ENCODE measurements around the gene AIFM3. TPM values are rescaled to one million over a fixed set of nuclear protein-coding genes. Genes with fewer than 3 reads are reported as not detected.
A peak's percentile ranks its signal among the peaks of the same experiment; 100 is the strongest.

The AIFM3 gene
- total RNA-seq, 2 donors from 2014 or later, result 0.11 to 0.12 TPM

- Mint-ChIP-seq H3K36me3 (no peaks in the 10 kb centered on the region), H3K9me3 (no peaks in the 10 kb centered on the region), H3K27ac (no peak overlapping the region)
- DNase-seq (ENCODE audit: low spot score in 2 of 2) (no peak), ATAC-seq (no peak)
Measured at GRCh38 chr22:21018314-21018713, 51.3 kb downstream of the AIFM3 start.

DNA sequence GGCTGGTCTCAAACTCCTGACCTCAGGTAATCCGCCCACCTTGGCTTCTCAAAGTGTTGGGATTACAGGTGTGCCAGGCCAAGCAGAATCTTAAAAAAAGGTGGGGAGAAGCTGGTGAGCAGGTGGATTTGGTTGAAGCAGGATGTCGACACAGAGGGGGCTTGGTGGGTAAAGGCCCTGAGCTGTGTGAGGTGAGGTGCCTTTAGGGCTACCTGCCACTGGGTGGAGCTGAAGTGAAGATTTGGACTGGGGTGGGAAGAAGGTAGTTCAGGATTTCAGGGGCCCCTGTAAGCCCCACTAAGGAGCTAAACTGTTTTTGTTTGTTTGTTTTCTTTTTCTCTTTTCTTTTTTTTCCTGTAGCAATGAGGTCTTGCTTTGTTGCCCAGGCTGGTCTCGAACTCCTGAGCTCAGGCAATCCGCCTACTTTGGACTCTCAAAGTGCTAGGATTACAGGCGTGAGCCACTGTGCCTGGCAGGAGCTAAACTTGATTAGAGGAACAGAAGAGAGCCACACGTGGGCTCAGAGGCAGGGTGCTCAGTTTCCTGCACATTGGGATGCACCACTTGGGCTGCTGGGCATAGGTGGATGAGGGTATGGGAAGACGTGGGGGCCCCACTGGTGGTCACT is 53.9 kb downstream of the AIFM3 start:
- Mint-ChIP-seq H3K9me3 (no peaks in the 10 kb centered on the region), H3K27ac (peak overlapping the region in 1 of 2 donors; percentile 9), H3K36me3 (no peaks in the 10 kb centered on the region)
- ATAC-seq, result peak in 1 of 2 donors; percentile 72
- no peak for DNase-seq (ENCODE audit: low spot score in 2 of 2)

- Mint-ChIP-seq H3K9me3 (no peaks in the 10 kb centered on the region), H3K36me3 (no peaks in the 10 kb centered on the region), H3K27ac (no peak overlapping the region)
- ATAC-seq (no peak), DNase-seq (ENCODE audit: low spot score in 2 of 2) (no peak)
Measured at GRCh38 chr22:21022507-21022906, 55.5 kb downstream of the AIFM3 start.

DNA sequence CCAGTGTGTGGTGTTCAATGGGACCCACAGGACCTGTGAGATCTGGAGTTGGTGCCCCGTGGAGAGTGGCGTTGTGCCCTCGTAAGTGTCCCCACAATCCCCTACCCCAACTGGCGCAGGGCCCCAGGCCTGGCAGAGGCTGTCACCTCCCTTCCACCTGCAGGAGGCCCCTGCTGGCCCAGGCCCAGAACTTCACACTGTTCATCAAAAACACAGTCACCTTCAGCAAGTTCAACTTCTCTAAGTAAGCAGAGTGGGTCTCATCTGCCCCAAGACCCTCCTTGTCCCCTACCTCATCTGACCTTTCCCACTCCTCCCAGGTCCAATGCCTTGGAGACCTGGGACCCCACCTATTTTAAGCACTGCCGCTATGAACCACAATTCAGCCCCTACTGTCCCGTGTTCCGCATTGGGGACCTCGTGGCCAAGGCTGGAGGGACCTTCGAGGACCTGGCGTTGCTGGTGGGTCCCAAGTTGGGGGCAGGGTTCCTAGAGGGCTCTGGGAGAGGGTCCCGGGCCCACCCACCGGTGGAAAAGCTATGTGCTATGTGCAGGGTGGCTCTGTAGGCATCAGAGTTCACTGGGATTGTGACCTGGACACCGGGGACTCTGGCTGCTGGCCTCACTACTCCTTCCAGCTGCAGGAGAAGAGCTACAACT is 56.0 kb downstream of the AIFM3 start:
- no peak for DNase-seq (ENCODE audit: low spot score in 2 of 2)
- peak in 1 of 2 donors; percentile 37 for ATAC-seq
- Mint-ChIP-seq H3K27ac (peak overlapping the region in 1 of 2 donors; percentile 62), H3K9me3 (no peaks in the 10 kb centered on the region), H3K36me3 (no peaks in the 10 kb centered on the region)

- no peaks in the 10 kb centered on the region for H3K9me3 Mint-ChIP-seq
- peak in 1 of 2 donors; percentile 68 for ATAC-seq
- peak overlapping the region in 1 of 2 donors; percentile 87 for H3K27ac Mint-ChIP-seq
- H3K36me3 Mint-ChIP-seq, result no peaks in the 10 kb centered on the region
- DNase-seq (ENCODE audit: low spot score in 2 of 2), result no peak
Measured at GRCh38 chr22:21025266-21025665, 58.2 kb downstream of the AIFM3 start.

- Mint-ChIP-seq H3K9me3 (no peaks in the 10 kb centered on the region), H3K27ac (peak overlapping the region in 1 of 2 donors; percentile 87), H3K36me3 (peaks cover 0 to 4% of the 10 kb centered on the region in 2 donors)
- ATAC-seq (no peak), DNase-seq (ENCODE audit: low spot score in 2 of 2) (no peak)
Measured at GRCh38 chr22:21025763-21026755, 59.0 kb downstream of the AIFM3 start.

DNA sequence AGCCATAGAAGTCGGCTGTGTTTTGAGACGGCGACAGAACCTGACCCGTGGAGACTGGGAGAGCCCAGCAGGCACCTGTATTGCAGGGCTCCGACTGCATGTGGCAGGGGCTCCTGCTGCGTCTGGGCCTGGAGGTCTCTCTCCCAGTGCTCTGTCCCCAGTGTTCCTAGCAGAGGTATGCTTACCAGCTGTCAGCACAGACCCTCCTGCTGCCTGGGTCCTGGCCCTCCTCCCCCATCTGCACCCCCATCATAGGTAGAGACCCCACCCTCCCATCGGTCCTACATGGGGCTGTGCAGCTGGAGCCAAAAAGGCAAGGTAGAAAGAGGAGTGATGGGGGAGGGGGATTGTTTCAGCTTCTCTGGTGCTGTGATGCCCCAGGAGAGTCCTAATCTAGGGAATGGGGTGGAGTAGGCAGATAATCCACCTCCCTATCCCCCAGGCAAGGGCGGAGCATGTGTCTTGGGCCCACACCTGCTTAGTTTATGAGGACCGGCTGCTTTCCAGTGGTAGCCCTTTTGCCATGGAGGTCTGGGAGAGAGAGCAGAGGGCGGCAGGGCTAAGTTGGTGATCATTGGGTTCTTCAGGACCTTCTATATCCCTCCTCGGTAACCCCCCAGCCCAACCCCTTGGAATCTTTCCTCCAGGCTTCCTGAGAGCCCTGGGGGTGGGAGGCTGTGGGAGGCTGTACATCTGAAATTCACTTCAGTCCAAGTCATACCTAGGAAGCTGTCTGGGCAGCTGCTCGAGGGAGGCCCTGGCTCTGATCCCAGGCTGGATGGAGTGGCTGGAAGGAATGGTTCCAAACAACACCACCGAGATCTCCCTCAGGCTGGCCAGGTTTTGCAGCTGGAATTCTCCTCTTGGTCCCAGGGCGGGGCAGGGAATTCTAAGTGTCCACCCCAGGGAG is 60.0 kb downstream of the AIFM3 start:
- ATAC-seq, result no peak
- Mint-ChIP-seq H3K36me3 (peaks cover 0 to 7% of the 10 kb centered on the region in 2 donors), H3K27ac (no peak overlapping the region)

DNA sequence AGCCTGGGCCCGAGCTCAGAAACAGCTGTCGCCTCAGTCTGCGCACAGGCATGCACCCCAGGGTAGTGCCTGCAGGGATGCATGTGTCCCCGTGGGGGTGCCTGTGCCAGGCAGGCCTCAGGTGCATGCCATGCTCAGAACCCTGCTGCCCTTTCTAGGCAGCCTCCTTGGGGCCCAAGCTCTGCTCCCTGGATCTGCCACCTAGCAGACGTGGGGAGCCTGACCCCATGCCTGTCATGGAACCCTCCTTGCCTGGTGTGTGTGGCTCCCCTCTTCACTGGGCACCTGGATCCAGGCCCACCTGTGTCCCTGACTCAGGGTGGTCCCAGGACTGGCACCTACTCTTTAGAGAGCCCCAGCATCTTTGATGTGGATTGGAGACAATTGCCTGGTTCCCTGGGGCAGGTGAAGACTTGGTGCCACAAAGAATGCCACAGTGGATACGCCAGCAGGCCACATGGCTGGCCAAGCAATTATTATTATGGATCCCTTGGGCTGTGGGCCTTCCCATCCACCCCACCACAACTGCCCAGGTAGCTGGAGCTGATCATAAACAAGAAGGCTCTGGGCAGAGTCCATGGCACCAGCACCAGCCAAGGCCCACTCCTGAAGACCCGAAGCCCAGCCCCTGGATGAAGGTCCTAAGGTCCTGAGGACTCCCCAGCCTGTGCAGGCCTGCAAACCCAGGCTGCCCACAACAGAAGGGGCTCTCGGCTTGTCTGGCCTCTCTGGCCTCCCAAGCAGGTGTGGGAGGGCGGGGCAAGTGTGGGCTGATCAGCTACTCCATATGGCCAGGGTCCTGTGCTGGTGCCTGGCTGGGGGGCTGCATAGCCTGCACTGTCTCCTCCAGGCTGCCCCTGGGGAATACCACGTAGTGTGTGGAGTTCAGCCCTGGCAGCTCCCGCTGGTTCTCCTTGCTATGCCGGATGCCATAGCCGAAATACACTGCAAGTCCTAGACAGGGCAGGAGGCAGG is 61.5 kb downstream of the AIFM3 start:
- Mint-ChIP-seq H3K36me3 (peaks cover 0 to 7% of the 10 kb centered on the region in 2 donors), H3K9me3 (no peaks in the 10 kb centered on the region), H3K27ac (no peak overlapping the region)
- ATAC-seq, result no peak
- no peak for DNase-seq (ENCODE audit: low spot score in 2 of 2)

More for the DNA sequence above, 60.0 kb downstream of the AIFM3 start:
- no peak for DNase-seq (ENCODE audit: low spot score in 2 of 2)
- H3K9me3 Mint-ChIP-seq, result no peaks in the 10 kb centered on the region

DNA sequence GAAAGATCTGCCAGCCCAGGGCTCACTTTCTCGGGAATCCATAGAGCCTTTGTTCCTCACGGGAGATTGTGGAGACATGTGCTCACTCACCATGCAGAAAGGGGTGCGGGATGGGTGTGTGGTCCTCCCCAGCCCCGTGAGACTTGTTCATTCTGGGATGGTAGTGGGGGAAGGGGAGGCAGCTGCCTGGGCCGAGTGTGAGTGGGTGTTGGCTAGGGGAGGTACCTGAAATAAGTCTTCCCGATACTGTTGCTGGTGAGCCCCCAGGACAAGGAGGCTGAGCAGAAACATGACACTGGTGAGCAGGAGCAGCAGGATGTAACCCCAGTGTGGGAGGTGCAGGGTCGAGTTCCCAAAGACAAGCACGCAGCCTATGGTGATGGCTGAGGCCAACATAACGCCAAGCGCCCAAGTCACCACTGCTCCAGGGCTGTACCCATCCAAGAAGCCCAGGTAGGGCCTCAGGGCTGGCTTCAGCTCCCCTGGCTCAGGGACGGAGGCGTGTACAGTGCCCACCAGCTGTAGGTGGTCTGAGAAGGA is 62.5 kb downstream of the AIFM3 start:
- DNase-seq (ENCODE audit: low spot score in 2 of 2), result no peak
- Mint-ChIP-seq H3K27ac (no peak overlapping the region), H3K9me3 (no peaks in the 10 kb centered on the region), H3K36me3 (peaks cover 0 to 7% of the 10 kb centered on the region in 2 donors)
- no peak for ATAC-seq

DNA sequence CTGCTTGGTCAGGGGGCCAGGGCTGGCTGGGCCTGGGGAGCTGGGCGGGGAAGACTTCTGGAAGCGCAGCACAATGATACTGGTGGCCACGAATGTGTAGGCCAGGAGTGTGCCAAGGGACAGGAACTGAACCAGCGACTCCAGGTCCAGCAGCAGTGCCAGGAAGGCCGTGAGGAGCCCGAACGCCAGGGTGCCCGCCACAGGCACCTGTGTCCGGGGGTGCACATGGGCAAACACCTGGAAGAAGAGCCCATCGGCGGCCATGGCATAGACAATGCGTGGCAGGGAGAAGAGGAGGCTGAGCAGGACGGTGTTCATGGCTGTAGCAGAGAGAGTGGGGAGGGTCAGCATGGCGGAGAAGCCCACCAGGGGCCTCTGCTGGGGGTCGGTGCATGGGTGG is 63.0 kb downstream of the AIFM3 start:
- no peak for DNase-seq (ENCODE audit: low spot score in 2 of 2)
- H3K27ac Mint-ChIP-seq, result no peak overlapping the region
- H3K9me3 Mint-ChIP-seq, result no peaks in the 10 kb centered on the region
- no peak for ATAC-seq
- peaks cover 0 to 7% of the 10 kb centered on the region in 2 donors for H3K36me3 Mint-ChIP-seq

Other genes starting within 250 kb of the AIFM3 start
- gene SERPIND1, start 193.1 kb upstream of the AIFM3 start, total RNA-seq, result not detected
- 10 to 100 TPM; 68.3 to 97.6 TPM for gene PI4KA, start 108.4 kb upstream of the AIFM3 start, total RNA-seq
- gene SNAP29, start 108.2 kb upstream of the AIFM3 start, total RNA-seq, result 10 to 100 TPM; 25.2 to 25.6 TPM
- 10 to 100 TPM; 70.0 to 84.9 TPM for gene CRKL, start 49.8 kb upstream of the AIFM3 start, total RNA-seq
- gene LZTR1, start 15.0 kb downstream of the AIFM3 start, total RNA-seq, result 10 to 100 TPM; 30.7 to 41.8 TPM
- 10 to 100 TPM; 21.9 to 23.9 TPM for gene THAP7, start 34.9 kb downstream of the AIFM3 start, total RNA-seq
- gene P2RX6, start 47.9 kb downstream of the AIFM3 start, total RNA-seq, result under 1 TPM in 1 of 2 donors, not detected in 1; 0.34 TPM
- gene SLC7A4, start 65.3 kb downstream of the AIFM3 start, total RNA-seq, result not detected
- not detected for gene LRRC74B, start 78.7 kb downstream of the AIFM3 start, total RNA-seq

Data from activated naive CD4-positive, alpha-beta T cell treated with anti-CD3 and anti-CD28 coated beads, Interleukin-2, amount 50 U/mL, for 72 hours (primary cell).